ENCODE results near the gene DDX42. TPM values are rescaled to one million over a fixed set of nuclear protein-coding genes. Genes with fewer than 3 reads are reported as not detected.

The DDX42 gene
- total RNA-seq, 1 donor from 2014 or later = 110 TPM

- no peak overlapping the region for H3K4me3 Mint-ChIP-seq (ENCODE audit: unreplicated experiment)
- no peak for DNase-seq (ENCODE audit: low spot score)
- peaks cover 20% of the 10 kb centered on the region for H3K4me1 Mint-ChIP-seq (ENCODE audit: unreplicated experiment)
Measured at GRCh38 chr17:63838631-63839171, 64.7 kb downstream of the DDX42 start.

DNA sequence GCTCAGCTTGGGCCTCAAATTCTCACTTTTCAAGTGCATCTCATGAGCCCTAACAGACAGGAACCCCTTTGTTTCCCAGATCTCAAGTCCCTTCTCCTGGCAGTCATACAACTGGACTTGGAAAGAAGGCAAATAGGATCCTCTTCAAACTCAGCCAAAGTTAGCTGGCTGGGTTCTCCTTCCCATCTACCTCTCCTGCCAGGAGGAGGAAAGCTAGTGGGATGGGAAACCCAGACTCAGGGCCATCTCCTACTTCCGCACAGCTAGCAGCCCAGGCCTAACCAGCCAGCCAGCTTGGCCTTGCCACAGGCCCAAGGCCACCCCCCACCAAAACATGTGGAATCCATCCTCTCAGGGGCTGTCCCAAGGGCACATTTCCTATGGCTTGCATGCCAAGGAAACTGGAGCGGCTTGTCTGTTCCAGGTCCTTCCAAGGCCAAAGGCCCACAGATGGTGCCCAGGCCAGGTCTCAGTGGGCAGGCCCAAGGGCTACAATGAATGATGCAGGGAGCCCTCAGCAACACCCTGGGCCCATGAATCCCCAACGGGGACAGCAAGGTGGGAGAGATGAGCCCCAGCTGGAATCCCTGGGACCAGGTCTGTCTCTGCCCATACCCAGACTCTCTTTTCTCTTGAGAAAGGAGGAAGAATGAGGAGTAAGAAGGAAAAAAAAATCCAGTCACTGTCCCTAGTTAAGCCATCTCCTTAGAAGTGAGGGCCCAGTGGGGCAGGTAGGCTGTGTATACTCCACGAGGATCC, 66.8 kb downstream of the DDX42 start:
- Mint-ChIP-seq H3K36me3 (ENCODE audit: low read depth, unreplicated experiment) (peaks cover 2% of the 10 kb centered on the region), H3K27ac (ENCODE audit: unreplicated experiment) (no peak overlapping the region), H3K4me1 (ENCODE audit: unreplicated experiment) (peaks cover 22% of the 10 kb centered on the region), H3K4me3 (ENCODE audit: unreplicated experiment) (peak overlapping the region; percentile 99), H3K27me3 (ENCODE audit: unreplicated experiment) (peaks cover 5% of the 10 kb centered on the region), H3K9me3 (ENCODE audit: unreplicated experiment) (no peaks in the 10 kb centered on the region)
- no peak for DNase-seq (ENCODE audit: low spot score)
- TF ChIP-seq, protein P1, sequence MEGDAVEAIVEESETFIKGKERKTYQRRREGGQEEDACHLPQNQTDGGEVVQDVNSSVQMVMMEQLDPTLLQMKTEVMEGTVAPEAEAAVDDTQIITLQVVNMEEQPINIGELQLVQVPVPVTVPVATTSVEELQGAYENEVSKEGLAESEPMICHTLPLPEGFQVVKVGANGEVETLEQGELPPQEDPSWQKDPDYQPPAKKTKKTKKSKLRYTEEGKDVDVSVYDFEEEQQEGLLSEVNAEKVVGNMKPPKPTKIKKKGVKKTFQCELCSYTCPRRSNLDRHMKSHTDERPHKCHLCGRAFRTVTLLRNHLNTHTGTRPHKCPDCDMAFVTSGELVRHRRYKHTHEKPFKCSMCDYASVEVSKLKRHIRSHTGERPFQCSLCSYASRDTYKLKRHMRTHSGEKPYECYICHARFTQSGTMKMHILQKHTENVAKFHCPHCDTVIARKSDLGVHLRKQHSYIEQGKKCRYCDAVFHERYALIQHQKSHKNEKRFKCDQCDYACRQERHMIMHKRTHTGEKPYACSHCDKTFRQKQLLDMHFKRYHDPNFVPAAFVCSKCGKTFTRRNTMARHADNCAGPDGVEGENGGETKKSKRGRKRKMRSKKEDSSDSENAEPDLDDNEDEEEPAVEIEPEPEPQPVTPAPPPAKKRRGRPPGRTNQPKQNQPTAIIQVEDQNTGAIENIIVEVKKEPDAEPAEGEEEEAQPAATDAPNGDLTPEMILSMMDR (IDR thresholded peaks at IDR 0.05; ENCODE audit: unreplicated experiment) = no peak

More at GRCh38 chr17:63838631-63839171, 64.7 kb downstream of the DDX42 start:
- Mint-ChIP-seq H3K9me3 (ENCODE audit: unreplicated experiment) (no peaks in the 10 kb centered on the region), H3K27me3 (ENCODE audit: unreplicated experiment) (peaks cover 4% of the 10 kb centered on the region), H3K27ac (ENCODE audit: unreplicated experiment) (no peak overlapping the region), H3K36me3 (ENCODE audit: low read depth, unreplicated experiment) (peaks cover 14% of the 10 kb centered on the region)
- TF ChIP-seq, protein P1 (IDR thresholded peaks at IDR 0.05; ENCODE audit: unreplicated experiment) = no peak

- peak; percentile 40 for DNase-seq (ENCODE audit: low spot score)
- Mint-ChIP-seq H3K36me3 (ENCODE audit: low read depth, unreplicated experiment) (no peaks in the 10 kb centered on the region), H3K27ac (ENCODE audit: unreplicated experiment) (peak overlapping the region; percentile 92), H3K4me3 (ENCODE audit: unreplicated experiment) (peak overlapping the region; percentile 99), H3K9me3 (ENCODE audit: unreplicated experiment) (no peaks in the 10 kb centered on the region), H3K4me1 (ENCODE audit: unreplicated experiment) (peaks cover 22% of the 10 kb centered on the region), H3K27me3 (ENCODE audit: unreplicated experiment) (peaks cover 5% of the 10 kb centered on the region)
- TF ChIP-seq, protein P1 (IDR thresholded peaks at IDR 0.05; ENCODE audit: unreplicated experiment) = no peak
Measured at GRCh38 chr17:63841350-63842172, 67.6 kb downstream of the DDX42 start.

- DNase-seq (ENCODE audit: low spot score) = peak; percentile 52
- TF ChIP-seq, protein P1 (IDR thresholded peaks at IDR 0.05; ENCODE audit: unreplicated experiment) = no peak
- Mint-ChIP-seq H3K27me3 (ENCODE audit: unreplicated experiment) (peaks cover 3% of the 10 kb centered on the region), H3K4me3 (ENCODE audit: unreplicated experiment) (peak overlapping the region; percentile 99), H3K36me3 (ENCODE audit: low read depth, unreplicated experiment) (no peaks in the 10 kb centered on the region), H3K27ac (ENCODE audit: unreplicated experiment) (peak overlapping the region; percentile 92), H3K9me3 (ENCODE audit: unreplicated experiment) (no peaks in the 10 kb centered on the region), H3K4me1 (ENCODE audit: unreplicated experiment) (peaks cover 22% of the 10 kb centered on the region)
Measured at GRCh38 chr17:63842173-63842539, 68.2 kb downstream of the DDX42 start.

Data from endothelial cell (in vitro differentiated cells).